GM19452 (cell line): ENCODE measurements around the gene PSPN.

Experiments
- ATAC-seq: cut with Tn5 transposase; IDR thresholded peaks from one replicate; pipeline ENCODE4 v1.9.1; 2021; ENCODE audit not compliant: unreplicated experiment

The PSPN gene

GRCh38 chr19:6333439-6333838, 42.3 kb downstream of the PSPN start, which contains the start of gene ACER1:
ACER1 (minus strand) TSS chr19:6333612; CDS start chr19:6333551, 61 bp downstream.
- ATAC-seq = no peak

GRCh38 chr19:6326815-6327214, 48.9 kb downstream of the PSPN start:
- no peak for ATAC-seq

GRCh38 chr19:6325614-6326013, 50.1 kb downstream of the PSPN start:
- no peak for ATAC-seq
